ENCODE data around the gene CAPN12.

GRCh38 chr19:38714354-38714778 is 29.9 kb downstream of the CAPN12 start:
- TF ChIP-seq CTCF (IDR thresholded peaks at IDR 0.05; ENCODE audit: low read depth, low read length), result no peak
- no peak for TF ChIP-seq EZH2phosphoT487 (IDR thresholded peaks at IDR 0.05; ENCODE audit: low read depth)
